Neural crest cell (in vitro differentiated cells): ENCODE measurements around the gene RTTN. TPM values are rescaled to one million over a fixed set of nuclear protein-coding genes. Genes with fewer than 3 reads are reported as not detected.

Experiments used
- DNase-seq: peaks from one replicate; pipeline ENCODE4 v3.0.0; 2021; ENCODE audit warnings: low read depth, mixed read lengths, low spot score
- H3K27ac Mint-ChIP-seq: one replicate; pipeline ENCODE4 v1.8.0; 2021; ENCODE audit warnings: mild to moderate bottlenecking, mixed read lengths; ENCODE audit not compliant: unreplicated experiment
- H3K27me3 Mint-ChIP-seq: 2 replicates; pipeline ENCODE4 v1.8.0; 2021; ENCODE audit warnings: low read depth, mild to moderate bottlenecking, mixed read lengths
- H3K36me3 Mint-ChIP-seq: 2 replicates; pipeline ENCODE4 v1.8.0; 2021; ENCODE audit warnings: low read depth, mild to moderate bottlenecking, mixed read lengths
- H3K4me1 Mint-ChIP-seq: 2 replicates; pipeline ENCODE4 v1.8.0; 2021; ENCODE audit warnings: mixed read lengths
- H3K4me3 Mint-ChIP-seq: one replicate; pipeline ENCODE4 v1.8.0; 2021; ENCODE audit warnings: mild to moderate bottlenecking, mixed read lengths
- H3K9me3 Mint-ChIP-seq: 2 replicates; pipeline ENCODE4 v1.8.0; 2021; ENCODE audit warnings: mixed read lengths
- total RNA-seq: library from RNA; stranded (reverse); gene quantifications from 2 replicates; pipeline ENCODE4 v1.2.1, GENCODE V29; 2021
- TF ChIP-seq, protein P1 (sequence below): fragments of 200-600 bp; sonication (generic); conservative IDR thresholded peaks from 2 replicates; pipeline ENCODE4 v1.5.0; 2021; ENCODE audit warnings: antibody characterized with exemption, mild to moderate bottlenecking

RTTN gene
- total RNA-seq, 1 donor from 2014 or later, result 34.8 TPM

DNA sequence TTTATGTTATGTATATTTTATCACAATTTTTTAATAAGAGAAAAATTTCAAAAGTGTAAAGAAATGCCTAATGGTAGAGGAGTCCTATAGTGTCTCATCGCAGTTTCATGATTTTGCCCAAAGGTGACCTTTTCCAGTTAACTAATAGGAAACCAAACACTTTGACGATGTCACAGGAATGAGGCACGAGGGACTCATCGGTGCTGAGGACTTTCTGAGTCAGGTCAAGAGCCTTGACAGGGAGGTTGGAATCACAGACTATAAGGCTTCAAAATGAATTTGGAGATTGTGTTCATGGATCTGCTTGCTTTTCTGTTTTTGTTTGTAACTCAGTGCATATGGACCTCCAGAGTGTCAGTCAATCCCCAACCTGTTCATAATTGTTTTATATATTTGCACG lies 15.1 kb upstream of the RTTN start:
- Mint-ChIP-seq H3K27me3 (peaks cover 5% of the 10 kb centered on the region), H3K4me1 (peaks cover 15% of the 10 kb centered on the region), H3K36me3 (no peaks in the 10 kb centered on the region), H3K27ac (no peak overlapping the region), H3K4me3 (no peak overlapping the region), H3K9me3 (peaks cover 2% of the 10 kb centered on the region)
- TF ChIP-seq, protein P1, sequence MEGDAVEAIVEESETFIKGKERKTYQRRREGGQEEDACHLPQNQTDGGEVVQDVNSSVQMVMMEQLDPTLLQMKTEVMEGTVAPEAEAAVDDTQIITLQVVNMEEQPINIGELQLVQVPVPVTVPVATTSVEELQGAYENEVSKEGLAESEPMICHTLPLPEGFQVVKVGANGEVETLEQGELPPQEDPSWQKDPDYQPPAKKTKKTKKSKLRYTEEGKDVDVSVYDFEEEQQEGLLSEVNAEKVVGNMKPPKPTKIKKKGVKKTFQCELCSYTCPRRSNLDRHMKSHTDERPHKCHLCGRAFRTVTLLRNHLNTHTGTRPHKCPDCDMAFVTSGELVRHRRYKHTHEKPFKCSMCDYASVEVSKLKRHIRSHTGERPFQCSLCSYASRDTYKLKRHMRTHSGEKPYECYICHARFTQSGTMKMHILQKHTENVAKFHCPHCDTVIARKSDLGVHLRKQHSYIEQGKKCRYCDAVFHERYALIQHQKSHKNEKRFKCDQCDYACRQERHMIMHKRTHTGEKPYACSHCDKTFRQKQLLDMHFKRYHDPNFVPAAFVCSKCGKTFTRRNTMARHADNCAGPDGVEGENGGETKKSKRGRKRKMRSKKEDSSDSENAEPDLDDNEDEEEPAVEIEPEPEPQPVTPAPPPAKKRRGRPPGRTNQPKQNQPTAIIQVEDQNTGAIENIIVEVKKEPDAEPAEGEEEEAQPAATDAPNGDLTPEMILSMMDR, result no peak
- no peak for DNase-seq

DNA sequence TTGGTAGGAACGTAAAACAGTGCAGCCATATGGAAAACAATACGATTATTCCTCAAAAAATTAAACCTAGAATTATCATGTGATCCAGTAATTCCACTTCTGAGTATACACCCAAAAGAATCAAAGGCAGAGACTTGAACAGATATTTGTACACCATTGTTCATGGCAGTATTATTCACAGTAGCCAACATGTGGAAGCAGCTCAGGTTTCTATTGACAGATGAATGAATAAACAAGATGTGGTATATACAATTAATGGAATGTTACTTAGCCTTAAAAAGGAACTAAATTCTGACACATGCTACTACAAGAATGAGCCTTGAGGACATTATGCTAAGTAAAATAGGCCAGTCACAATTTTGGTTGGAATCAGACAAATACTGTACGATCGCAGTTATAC lies 14.2 kb upstream of the RTTN start:
- no peak for DNase-seq
- H3K27me3 Mint-ChIP-seq, result peaks cover 5% of the 10 kb centered on the region
- peaks cover 15% of the 10 kb centered on the region for H3K4me1 Mint-ChIP-seq
- peaks cover 2% of the 10 kb centered on the region for H3K9me3 Mint-ChIP-seq
- H3K27ac Mint-ChIP-seq, result no peak overlapping the region
- H3K36me3 Mint-ChIP-seq, result no peaks in the 10 kb centered on the region
- H3K4me3 Mint-ChIP-seq, result no peak overlapping the region
- TF ChIP-seq, protein P1, result no peak

DNA sequence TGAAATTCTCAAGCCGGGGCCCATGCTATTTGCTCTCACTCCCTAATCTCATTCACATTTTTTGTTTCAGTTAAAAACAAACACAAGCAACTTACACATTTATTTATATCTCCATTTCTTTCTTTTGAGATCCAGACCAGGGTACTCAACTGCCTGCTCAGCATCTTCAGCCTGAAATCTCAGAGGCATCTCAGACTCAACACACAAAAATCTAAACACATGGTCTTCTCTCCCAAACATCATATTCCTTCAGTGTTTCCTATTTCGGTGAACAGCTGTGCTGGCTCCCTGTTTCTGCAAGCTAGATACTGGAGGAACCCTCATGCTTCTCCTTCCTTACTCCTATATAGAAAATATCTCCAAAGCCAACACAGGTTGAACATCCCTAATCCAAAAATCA lies 11.3 kb upstream of the RTTN start:
- Mint-ChIP-seq H3K27ac (no peak overlapping the region), H3K4me1 (peaks cover 13% of the 10 kb centered on the region), H3K27me3 (peaks cover 5% of the 10 kb centered on the region), H3K36me3 (no peaks in the 10 kb centered on the region), H3K4me3 (no peak overlapping the region), H3K9me3 (peaks cover 1% of the 10 kb centered on the region)
- no peak for DNase-seq
- TF ChIP-seq, protein P1, result no peak

DNA sequence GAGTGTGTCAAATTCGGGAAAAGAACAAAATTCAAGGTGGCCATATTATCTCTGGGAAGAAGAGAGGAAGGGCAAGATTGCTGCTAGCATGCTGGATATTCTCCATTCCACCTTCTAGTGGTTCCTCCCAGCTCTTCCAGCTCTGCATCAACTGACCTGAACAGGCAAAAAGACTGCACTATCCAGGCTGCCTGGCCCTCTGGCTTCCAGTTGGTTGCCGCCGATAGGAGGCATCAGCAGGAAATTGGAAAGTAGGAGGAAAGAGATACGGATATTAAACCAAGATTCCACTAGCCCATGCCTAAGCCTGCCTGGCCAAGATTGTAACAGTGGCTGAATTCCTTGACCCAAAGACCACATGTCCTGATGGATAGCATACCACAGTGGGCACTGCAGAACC lies 1.7 kb upstream of the RTTN start:
- Mint-ChIP-seq H3K27me3 (peaks cover 15% of the 10 kb centered on the region), H3K4me3 (no peak overlapping the region), H3K4me1 (peaks cover 19% of the 10 kb centered on the region), H3K9me3 (no peaks in the 10 kb centered on the region), H3K36me3 (no peaks in the 10 kb centered on the region), H3K27ac (no peak overlapping the region)
- TF ChIP-seq, protein P1, result no peak
- no peak for DNase-seq

DNA sequence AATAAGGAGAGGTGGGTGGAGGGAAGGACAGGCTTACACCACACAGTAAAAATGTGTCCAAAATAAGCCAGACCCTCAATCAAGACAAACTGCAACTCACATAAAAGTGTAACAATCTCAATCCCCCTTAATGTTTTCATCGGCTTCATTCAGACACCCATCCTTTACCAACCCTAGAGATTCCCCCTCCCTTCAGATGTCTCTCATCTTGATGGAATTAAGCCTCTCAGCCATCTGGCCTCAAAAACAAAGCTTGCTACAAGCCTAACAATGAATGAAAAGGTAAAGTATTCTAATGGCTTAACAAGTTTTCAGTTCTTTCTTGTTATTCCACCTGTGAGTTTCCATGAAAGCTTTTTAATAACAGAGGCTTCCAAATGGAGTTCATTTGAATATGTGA lies 5.2 kb downstream of the RTTN start:
- H3K27ac Mint-ChIP-seq, result no peak overlapping the region
- peaks cover 13% of the 10 kb centered on the region for H3K4me1 Mint-ChIP-seq
- TF ChIP-seq, protein P1, result no peak
- H3K36me3 Mint-ChIP-seq, result peaks cover 5% of the 10 kb centered on the region
- H3K9me3 Mint-ChIP-seq, result no peaks in the 10 kb centered on the region
- H3K27me3 Mint-ChIP-seq, result no peaks in the 10 kb centered on the region
- no peak for DNase-seq
- H3K4me3 Mint-ChIP-seq, result no peak overlapping the region

DNA sequence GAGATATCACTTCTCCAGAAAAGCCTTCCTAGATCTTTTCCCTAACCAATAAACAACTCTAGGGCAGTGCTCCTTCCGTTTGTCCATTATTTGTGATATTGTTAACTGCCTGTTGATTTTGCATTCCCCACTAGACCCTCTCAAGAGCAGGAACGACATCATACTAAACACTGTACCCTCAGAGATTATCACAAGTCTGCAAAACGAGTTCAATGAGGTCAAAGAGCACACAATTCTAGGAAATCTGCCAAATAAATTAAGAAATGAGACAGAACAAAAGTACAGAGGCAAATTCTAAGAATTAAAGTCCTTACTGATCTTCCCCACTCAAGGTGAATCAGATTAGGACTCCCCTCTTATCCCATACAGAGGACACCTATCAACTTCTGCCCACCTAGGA lies 7.6 kb downstream of the RTTN start:
- no peak for DNase-seq
- Mint-ChIP-seq H3K9me3 (no peaks in the 10 kb centered on the region), H3K4me1 (no peaks in the 10 kb centered on the region), H3K4me3 (no peak overlapping the region), H3K27me3 (no peaks in the 10 kb centered on the region), H3K27ac (peak overlapping the region; percentile 63), H3K36me3 (peaks cover 5% of the 10 kb centered on the region)
- TF ChIP-seq, protein P1, result no peak
